ENCODE measurements around the gene IRS1.

DNA sequence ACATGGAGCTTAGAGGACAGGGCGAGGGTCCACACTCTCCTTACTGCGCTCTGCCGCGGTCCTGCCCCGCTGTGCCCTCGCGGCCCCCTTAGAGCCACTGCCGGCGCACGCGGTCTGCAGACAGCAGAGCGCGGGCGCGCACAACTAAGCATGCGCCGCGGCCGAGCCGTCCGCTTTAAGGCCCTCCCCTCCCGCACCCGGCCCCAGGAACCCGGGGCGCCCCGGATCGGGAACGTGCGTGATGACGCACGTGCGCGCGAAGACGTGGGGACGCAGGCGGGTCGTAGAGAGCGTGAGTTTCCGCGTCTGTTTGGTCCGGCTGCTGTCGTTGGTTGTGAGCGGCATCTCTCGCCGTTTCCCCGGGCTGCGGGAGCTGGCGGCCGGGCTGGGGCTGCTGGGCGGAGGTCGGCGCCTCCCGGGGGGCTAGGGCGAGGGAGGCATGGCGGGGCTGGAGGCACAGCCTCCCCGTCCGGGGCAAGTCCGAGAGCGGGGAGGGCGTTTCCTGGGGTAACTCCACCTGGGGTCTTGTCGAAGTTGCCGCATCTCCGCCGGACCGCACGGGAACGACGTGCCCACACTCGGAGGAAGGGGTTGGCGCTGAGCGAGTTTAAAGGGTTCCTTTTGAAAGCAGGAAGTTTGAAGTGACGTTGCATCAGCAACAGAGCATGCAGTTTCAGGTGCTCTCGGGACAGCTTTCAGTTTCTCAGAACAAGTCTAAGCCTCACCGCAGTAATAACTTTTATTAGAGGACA, 36.4 kb upstream of the IRS1 start, which contains the start of gene RHBDD1:
- TF ChIP-seq CTCF (optimal IDR thresholded peaks at IDR 0.05 in 1 of 3, IDR thresholded peaks at IDR 0.05 in 1 of 3, conservative IDR thresholded peaks at IDR 0.05 in 1 of 3; ENCODE audit: extremely low read depth in 1 of 3, insufficient read depth in 2 of 3, low read length in 3 of 3) (no peak), EZH2 (IDR thresholded peaks at IDR 0.05; ENCODE audit: low read length) (no peak)

Data from keratinocyte (primary cell).